CD8-positive, alpha-beta memory T cell (primary cell): Measurements from ENCODE around the gene GKN1. TPM values are rescaled to one million over a fixed set of nuclear protein-coding genes. Genes with fewer than 3 reads are reported as not detected.

Source experiments
- CTCF ChIA-PET: fragments of 350-600 bp; sonication (Branson Sonifier 250); formaldehyde crosslinking; loops from one replicate; lab custom pipeline; 2021; ENCODE audit warnings: antibody characterized with exemption; lab: Charles Lee
- POLR2A ChIA-PET: fragments of 350-600 bp; sonication (Branson Sonifier 250); formaldehyde crosslinking; loops from one replicate; lab custom pipeline; 2021; ENCODE audit warnings: antibody characterized with exemption; lab: Charles Lee
- DNase-seq, 5 donors: peaks; one replicate each; pipeline versions ENCODE4 v3.0.0 to v3.0.0-alpha.2; 2020 to 2022; ENCODE audit warnings: mixed read lengths in 1 of 5
- H3K27ac ChIP-seq: one replicate; pipeline ENCODE4 v1.7.0; 2013; ENCODE audit warnings: low read depth, mild to moderate bottlenecking, low read length, moderate library complexity
- H3K27me3 ChIP-seq: 2 replicates; pipeline ENCODE4 v1.7.0; 2013; ENCODE audit warnings: low read length, mild to moderate bottlenecking; ENCODE audit not compliant: insufficient read depth, poor library complexity, severe bottlenecking
- H3K36me3 ChIP-seq: 2 replicates; pipeline ENCODE4 v1.7.0; 2013; ENCODE audit warnings: mild to moderate bottlenecking, low read length, moderate library complexity; ENCODE audit not compliant: insufficient read depth
- H3K4me1 ChIP-seq: 2 replicates; pipeline ENCODE4 v1.7.0; 2013; ENCODE audit warnings: mild to moderate bottlenecking, low read length, moderate library complexity; ENCODE audit not compliant: insufficient read depth
- H3K4me3 ChIP-seq: 2 replicates; pipeline ENCODE4 v1.7.0; 2013; ENCODE audit warnings: mild to moderate bottlenecking, low read length
- H3K9me3 ChIP-seq: 2 replicates; pipeline ENCODE4 v1.7.0; 2013; ENCODE audit warnings: mild to moderate bottlenecking, low read length
- H3K27ac Mint-ChIP-seq, 8 donors: one replicate each; pipeline ENCODE4 v1.8.0; 2020 to 2021; ENCODE audit warnings: mixed read lengths in 8 of 8, mild to moderate bottlenecking in 6 of 8, inconsistent platforms in 3 of 8, moderate library complexity in 3 of 8
- H3K27me3 Mint-ChIP-seq, 2 donors: one replicate each; pipeline ENCODE4 v1.8.0; 2020 to 2021; ENCODE audit warnings: mixed read lengths in 2 of 2, mild to moderate bottlenecking in 1 of 2, moderate library complexity in 1 of 2
- H3K36me3 Mint-ChIP-seq, 3 donors: one replicate each; pipeline ENCODE4 v1.8.0; 2020 to 2021; ENCODE audit warnings: mixed read lengths in 3 of 3, inconsistent platforms in 1 of 3, mild to moderate bottlenecking in 1 of 3
- H3K4me1 Mint-ChIP-seq, 3 donors: one replicate each; pipeline ENCODE4 v1.8.0; 2020 to 2021; ENCODE audit warnings: mixed read lengths in 3 of 3, inconsistent platforms in 1 of 3, mild to moderate bottlenecking in 1 of 3
- H3K4me3 Mint-ChIP-seq, 7 donors: one replicate each; pipeline ENCODE4 v1.8.0; 2020 to 2021; ENCODE audit warnings: mixed read lengths in 7 of 7, mild to moderate bottlenecking in 6 of 7, moderate library complexity in 4 of 7, inconsistent platforms in 2 of 7
- H3K9me3 Mint-ChIP-seq, 5 donors: one replicate each; pipeline ENCODE4 v1.8.0; 2020 to 2022; ENCODE audit warnings: mixed read lengths in 5 of 5, mild to moderate bottlenecking in 3 of 5, moderate library complexity in 2 of 5, inconsistent platforms in 1 of 5
- polyA plus RNA-seq: library from polyadenylated mRNA; unstranded; fragments of 300-500 nt; fragmentation: Illumina TruSeq; gene quantifications from one replicate; pipeline ENCODE4 v1.2.3, GENCODE V29; 2021
- total RNA-seq, 2 experiments: library from RNA; stranded (reverse); gene quantifications; one replicate each; pipeline ENCODE4 v1.2.3, GENCODE V29; 2021

Gene GKN1
- total and polyA plus RNA-seq, 3 experiments from 2014 or later: not detected

DNA sequence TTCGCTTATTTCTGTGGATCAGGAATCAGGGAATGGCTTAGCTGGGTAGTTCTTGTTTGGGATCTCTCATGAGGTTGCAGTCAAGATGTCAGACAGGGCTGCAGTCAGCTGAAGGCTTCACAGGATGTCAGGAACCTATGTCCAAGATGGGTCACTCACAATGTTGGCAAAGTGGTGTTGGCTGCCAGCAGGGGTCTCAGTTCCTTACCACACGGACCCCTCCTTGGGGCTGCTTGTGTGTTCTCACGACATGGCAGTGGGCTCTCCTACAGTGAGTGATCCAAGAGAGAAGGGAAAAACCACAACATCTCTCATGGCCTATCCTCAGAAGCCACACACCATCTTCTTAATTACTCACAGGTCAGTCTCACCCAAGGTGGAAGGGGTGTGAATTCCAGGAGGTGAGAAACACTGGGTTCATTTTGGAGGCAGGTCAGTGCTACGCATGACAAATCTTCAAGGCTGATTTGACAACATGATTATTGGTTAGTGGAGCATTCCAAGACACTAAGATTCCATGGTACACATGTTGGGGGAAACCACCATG, 37.2 kb downstream of the GKN1 start:
- no peak overlapping the region for H3K27ac Mint-ChIP-seq
- peaks cover 22 to 44% of the 10 kb centered on the region in 2 donors for H3K27me3 Mint-ChIP-seq
- peaks cover 13 to 19% (median 17%) of the 10 kb centered on the region in 3 donors for H3K4me1 Mint-ChIP-seq
- no peaks in the 10 kb centered on the region for H3K9me3 Mint-ChIP-seq
- Histone ChIP-seq H3K27me3 (peaks cover 20% of the 10 kb centered on the region), H3K27ac (no peak overlapping the region), H3K4me1 (peaks cover 8% of the 10 kb centered on the region), H3K36me3 (no peaks in the 10 kb centered on the region), H3K9me3 (no peaks in the 10 kb centered on the region), H3K4me3 (no peak overlapping the region)
- no peak for DNase-seq
- CTCF ChIA-PET: no interaction called here
- H3K4me3 Mint-ChIP-seq: peak overlapping the region in 5 of 7 donors; percentile 17 to 80 (median 39)
- H3K36me3 Mint-ChIP-seq: no peaks in the 10 kb centered on the region
- POLR2A ChIA-PET: no interaction called here

- DNase-seq: peak; percentile 11 to 54 (median 17)
- Mint-ChIP-seq H3K27ac (peak overlapping the region in 1 of 8 donors; percentile 3), H3K4me3 (peak overlapping the region; percentile 77 to 86 (median 80)), H3K4me1 (peaks cover 13 to 19% (median 17%) of the 10 kb centered on the region in 3 donors), H3K36me3 (no peaks in the 10 kb centered on the region), H3K9me3 (no peaks in the 10 kb centered on the region), H3K27me3 (peaks cover 29 to 52% of the 10 kb centered on the region in 2 donors)
- no peaks in the 10 kb centered on the region for H3K36me3 ChIP-seq
- ChIA-PET POLR2A (no interaction called here), CTCF (interaction anchor here (0.6 to 1.2 kb wide), 2 partner anchors 19 to 344 kb away, joined by 4 read pairs; no protein-coding TSS in a partner anchor)
- H3K27me3 ChIP-seq: peaks cover 20% of the 10 kb centered on the region
- H3K9me3 ChIP-seq: no peaks in the 10 kb centered on the region
- peaks cover 8% of the 10 kb centered on the region for H3K4me1 ChIP-seq
- peak overlapping the region; percentile 66 for H3K4me3 ChIP-seq
- no peak overlapping the region for H3K27ac ChIP-seq
Observed at GRCh38 chr2:69012310-69013141, 38.1 kb downstream of the GKN1 start.

- Mint-ChIP-seq H3K27ac (peak within 1 kb of the TSS in 1 of 8 donors; percentile 3), H3K4me3 (peak within 1 kb of the TSS; percentile 77 to 86 (median 80)), H3K27me3 (peaks cover 34 to 59% of the 10 kb centered on the region in 2 donors), H3K4me1 (peaks cover 13 to 19% (median 17%) of the 10 kb centered on the region in 3 donors), H3K9me3 (no peaks in the 10 kb centered on the region), H3K36me3 (no peaks in the 10 kb centered on the region)
- Histone ChIP-seq H3K27ac (no peak within 1 kb of the TSS), H3K36me3 (no peaks in the 10 kb centered on the region), H3K4me1 (peaks cover 8% of the 10 kb centered on the region), H3K27me3 (peaks cover 20% of the 10 kb centered on the region), H3K4me3 (peak within 1 kb of the TSS; percentile 66), H3K9me3 (no peaks in the 10 kb centered on the region)
- peak in 1 of 5 donors; percentile 3 for DNase-seq
- ChIA-PET POLR2A (no interaction called here), CTCF (interaction anchor here (0.6 to 1.2 kb wide), 2 partner anchors 20 to 343 kb away, joined by 4 read pairs; no protein-coding TSS in a partner anchor)
Observed at GRCh38 chr2:69013142-69013839, 38.9 kb downstream of the GKN1 start, which contains the start of gene ANTXR1. ANTXR1 (plus strand) TSS chr2:69013179; CDS start chr2:69013500, 321 bp downstream.

GRCh38 chr2:69013840-69014821, 39.7 kb downstream of the GKN1 start:
- Mint-ChIP-seq H3K4me3 (peak overlapping the region; percentile 59 to 83 (median 77)), H3K9me3 (no peaks in the 10 kb centered on the region), H3K36me3 (no peaks in the 10 kb centered on the region), H3K27ac (no peak overlapping the region), H3K27me3 (peaks cover 37 to 64% of the 10 kb centered on the region in 2 donors), H3K4me1 (peaks cover 13 to 19% (median 17%) of the 10 kb centered on the region in 3 donors)
- Histone ChIP-seq H3K27ac (no peak overlapping the region), H3K27me3 (peaks cover 20% of the 10 kb centered on the region), H3K4me3 (peak overlapping the region; percentile 66), H3K4me1 (peaks cover 8% of the 10 kb centered on the region), H3K9me3 (no peaks in the 10 kb centered on the region), H3K36me3 (no peaks in the 10 kb centered on the region)
- CTCF ChIA-PET: no interaction called here
- no peak for DNase-seq
- POLR2A ChIA-PET: no interaction called here

DNA sequence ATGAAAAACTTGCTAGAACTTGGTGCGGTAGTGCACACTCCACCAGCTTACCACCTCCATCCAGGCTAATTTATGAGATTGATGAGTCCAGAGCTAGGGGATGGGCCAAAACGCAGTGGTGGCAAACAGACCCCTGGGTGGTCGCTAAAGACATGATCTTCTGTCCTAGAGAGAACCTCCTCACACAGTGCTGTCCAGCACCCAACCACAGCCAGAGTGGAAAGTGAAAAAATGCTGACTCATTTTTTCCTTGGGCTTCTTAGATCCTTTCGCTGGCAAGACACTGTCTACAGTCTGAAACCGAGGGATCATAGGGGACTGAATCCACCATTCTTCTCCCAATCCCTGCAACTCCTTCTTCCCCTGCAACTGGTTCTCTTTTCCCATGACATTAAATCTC, 42.6 kb downstream of the GKN1 start:
- DNase-seq: no peak
- Mint-ChIP-seq H3K4me1 (peaks cover 13 to 19% (median 17%) of the 10 kb centered on the region in 3 donors), H3K9me3 (no peaks in the 10 kb centered on the region), H3K4me3 (no peak overlapping the region), H3K27me3 (peaks cover 42 to 71% of the 10 kb centered on the region in 2 donors), H3K27ac (peak overlapping the region in 1 of 8 donors; percentile 11), H3K36me3 (no peaks in the 10 kb centered on the region)
- POLR2A ChIA-PET: no interaction called here
- Histone ChIP-seq H3K9me3 (no peaks in the 10 kb centered on the region), H3K27me3 (peaks cover 20% of the 10 kb centered on the region), H3K36me3 (no peaks in the 10 kb centered on the region), H3K4me3 (no peak overlapping the region), H3K27ac (no peak overlapping the region), H3K4me1 (peaks cover 8% of the 10 kb centered on the region)
- CTCF ChIA-PET: no interaction called here

- Histone ChIP-seq H3K36me3 (no peaks in the 10 kb centered on the region), H3K9me3 (no peaks in the 10 kb centered on the region), H3K27ac (no peak overlapping the region), H3K4me1 (peaks cover 8% of the 10 kb centered on the region), H3K27me3 (peaks cover 16% of the 10 kb centered on the region), H3K4me3 (no peak overlapping the region)
- peaks cover 35 to 66% of the 10 kb centered on the region in 2 donors for H3K27me3 Mint-ChIP-seq
- DNase-seq: no peak
- ChIA-PET CTCF (no interaction called here), POLR2A (no interaction called here)
- no peak overlapping the region for H3K4me3 Mint-ChIP-seq
- H3K27ac Mint-ChIP-seq: no peak overlapping the region
- no peaks in the 10 kb centered on the region for H3K36me3 Mint-ChIP-seq
- peaks cover 8 to 13% (median 12%) of the 10 kb centered on the region in 3 donors for H3K4me1 Mint-ChIP-seq
- no peaks in the 10 kb centered on the region for H3K9me3 Mint-ChIP-seq
Observed at GRCh38 chr2:69017835-69018234, 43.4 kb downstream of the GKN1 start.

DNA sequence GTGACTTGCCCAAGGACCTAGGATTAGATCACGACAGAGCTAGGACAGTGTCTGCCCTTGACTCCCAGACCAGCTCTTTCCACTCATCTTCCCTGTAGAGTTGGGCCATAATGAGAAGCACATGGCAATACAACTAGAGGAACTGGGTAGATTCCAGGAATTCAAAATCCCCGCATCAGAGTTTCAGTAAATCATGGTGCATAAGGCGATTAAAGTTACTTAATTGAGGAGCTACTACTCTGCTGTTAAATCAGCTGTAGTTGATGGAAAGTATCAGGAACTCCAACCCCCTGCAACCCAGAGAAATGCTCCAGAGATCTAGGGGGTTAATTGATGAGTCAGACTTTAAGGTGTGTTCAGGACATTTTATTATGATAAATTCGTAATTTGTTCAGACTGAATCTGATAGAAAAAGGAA, 44.3 kb downstream of the GKN1 start:
- CTCF ChIA-PET: no interaction called here
- no peak overlapping the region for H3K27ac Mint-ChIP-seq
- H3K27me3 Mint-ChIP-seq: peaks cover 34 to 65% of the 10 kb centered on the region in 2 donors
- no peak overlapping the region for H3K4me3 Mint-ChIP-seq
- POLR2A ChIA-PET: no interaction called here
- Histone ChIP-seq H3K27ac (no peak overlapping the region), H3K27me3 (peaks cover 14% of the 10 kb centered on the region), H3K36me3 (no peaks in the 10 kb centered on the region), H3K9me3 (no peaks in the 10 kb centered on the region), H3K4me3 (no peak overlapping the region), H3K4me1 (peaks cover 6% of the 10 kb centered on the region)
- DNase-seq: no peak
- H3K36me3 Mint-ChIP-seq: no peaks in the 10 kb centered on the region
- peaks cover 6 to 9% (median 8%) of the 10 kb centered on the region in 3 donors for H3K4me1 Mint-ChIP-seq
- no peaks in the 10 kb centered on the region for H3K9me3 Mint-ChIP-seq
